Caco-2 (cell line): ENCODE data around the gene DCD. TPM values are rescaled to one million over a fixed set of nuclear protein-coding genes. Genes with fewer than 3 reads are reported as not detected.

ENCODE experiments used
- BruUV-seq: library from RNA; stranded (reverse); fragments of 400-500 nt; replicated peaks from 2 replicates; lab custom pipeline; 2021; lab: Mats Ljungman, UMichigan
- CTCF ChIA-PET: fragments of 300-600 bp; sonication (Branson Sonifier 250); formaldehyde crosslinking; loops from one replicate; lab custom pipeline; 2022; ENCODE audit warnings: antibody characterized with exemption; lab: Charles Lee
- POLR2A ChIA-PET: fragments of 300-600 bp; sonication (Branson Sonifier 250); formaldehyde crosslinking; loops from one replicate; lab custom pipeline; 2022; ENCODE audit warnings: antibody characterized with exemption; lab: Charles Lee
- DNase-seq, 2 experiments: peaks; one replicate each; pipeline versions ENCODE4 v3.0.0 to v3.0.0-alpha.2; 2020 to 2022
- H3K27me3 ChIP-seq: replicated peaks from 2 replicates; pipeline ENCODE4 v1.6.0; 2011; ENCODE audit warnings: low read length; ENCODE audit not compliant: control insufficient read depth, insufficient read depth
- H3K36me3 ChIP-seq: 2 replicates; pipeline ENCODE4 v1.5.1; 2011; ENCODE audit warnings: low read length; ENCODE audit not compliant: control insufficient read depth, insufficient read depth
- H3K4me1 ChIP-seq: fragments of 250-450 bp; sonication (Bioruptor Pico); 2 replicates; pipeline ENCODE4 v1.5.1; 2020; ENCODE audit warnings: mild to moderate bottlenecking
- H3K4me3 ChIP-seq: 2 replicates; pipeline ENCODE4 v1.5.1; 2011; ENCODE audit warnings: low read depth, mild to moderate bottlenecking, control low read depth, low read length
- H3K9me3 ChIP-seq: fragments of 250-450 bp; sonication (Bioruptor Pico); 2 replicates; pipeline ENCODE4 v1.5.1; 2020; ENCODE audit warnings: mild to moderate bottlenecking, moderate library complexity
- H3K27ac Mint-ChIP-seq: one replicate; pipeline ENCODE4 v1.8.0; 2022; ENCODE audit warnings: mixed read lengths; ENCODE audit not compliant: unreplicated experiment
- H3K27me3 Mint-ChIP-seq: one replicate; pipeline ENCODE4 v1.8.0; 2022; ENCODE audit warnings: mixed read lengths; ENCODE audit not compliant: insufficient read depth, unreplicated experiment
- H3K36me3 Mint-ChIP-seq: one replicate; pipeline ENCODE4 v1.8.0; 2022; ENCODE audit warnings: mild to moderate bottlenecking, mixed read lengths; ENCODE audit not compliant: insufficient read depth, unreplicated experiment
- H3K4me1 Mint-ChIP-seq: one replicate; pipeline ENCODE4 v1.8.0; 2022; ENCODE audit warnings: low read depth, mixed read lengths; ENCODE audit not compliant: unreplicated experiment
- H3K4me3 Mint-ChIP-seq: one replicate; pipeline ENCODE4 v1.8.0; 2022; ENCODE audit warnings: mild to moderate bottlenecking, moderate library complexity, mixed read lengths; ENCODE audit not compliant: unreplicated experiment
- H3K9me3 Mint-ChIP-seq: one replicate; pipeline ENCODE4 v1.8.0; 2022; ENCODE audit warnings: mixed read lengths; ENCODE audit not compliant: unreplicated experiment
- intact Hi-C: fragments of 100-400 bp; cut with micrococcal nuclease; formaldehyde crosslinking; loops from one replicate; pipeline ENCODE4 v1.10.0; 2022; ENCODE audit not compliant: unreplicated experiment
- total RNA-seq: library from RNA; stranded (reverse); gene quantifications from 2 replicates; pipeline ENCODE4 v1.2.3, GENCODE V29; 2022
- TF ChIP-seq, protein P1 (sequence below), 2 experiments: fragments of 200-600 bp in 1 of 2; IDR thresholded peaks; 1 replicate in 1 of 2; 2 replicates in 1 of 2; pipeline versions ENCODE4 v1.5.1 to v1.8.0; 2011 to 2022; ENCODE audit warnings: antibody characterized with exemption in 1 of 2, control low read depth in 1 of 2, inconsistent platforms in 1 of 2, low read depth in 1 of 2, low read length in 1 of 2, mild to moderate bottlenecking in 1 of 2, moderate library complexity in 1 of 2; ENCODE audit not compliant: insufficient read depth in 1 of 2, severe bottlenecking in 1 of 2, unreplicated experiment in 1 of 2

The DCD gene
- total RNA-seq, 1 experiment from 2014 or later: not detected

DNA sequence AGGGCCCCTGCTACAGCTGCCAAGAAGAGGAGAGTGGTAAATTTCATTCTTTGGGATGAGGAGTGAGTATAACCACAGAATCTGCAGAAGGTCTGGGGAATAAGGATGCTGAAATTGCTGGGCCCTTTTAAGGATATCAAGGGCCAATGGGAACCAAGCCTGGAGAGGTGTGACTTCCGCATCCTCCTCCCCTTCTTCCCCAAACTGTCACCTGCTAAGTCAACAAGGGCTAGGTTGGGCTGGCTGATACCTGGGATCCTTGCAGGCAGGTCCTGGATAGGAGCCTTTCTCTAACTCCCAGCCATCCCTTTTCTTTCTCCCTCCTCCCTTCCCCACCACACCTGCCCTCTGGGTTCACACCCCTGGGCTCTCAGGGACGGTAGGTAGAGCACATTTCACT is 13.4 kb downstream of the DCD start, which contains the start of gene LACRT:
TSS of gene LACRT (minus strand) at position 101 of the 400 bp plus-strand sequence. CDS start at position 47, 54 bp downstream.
- TF ChIP-seq, protein P1, sequence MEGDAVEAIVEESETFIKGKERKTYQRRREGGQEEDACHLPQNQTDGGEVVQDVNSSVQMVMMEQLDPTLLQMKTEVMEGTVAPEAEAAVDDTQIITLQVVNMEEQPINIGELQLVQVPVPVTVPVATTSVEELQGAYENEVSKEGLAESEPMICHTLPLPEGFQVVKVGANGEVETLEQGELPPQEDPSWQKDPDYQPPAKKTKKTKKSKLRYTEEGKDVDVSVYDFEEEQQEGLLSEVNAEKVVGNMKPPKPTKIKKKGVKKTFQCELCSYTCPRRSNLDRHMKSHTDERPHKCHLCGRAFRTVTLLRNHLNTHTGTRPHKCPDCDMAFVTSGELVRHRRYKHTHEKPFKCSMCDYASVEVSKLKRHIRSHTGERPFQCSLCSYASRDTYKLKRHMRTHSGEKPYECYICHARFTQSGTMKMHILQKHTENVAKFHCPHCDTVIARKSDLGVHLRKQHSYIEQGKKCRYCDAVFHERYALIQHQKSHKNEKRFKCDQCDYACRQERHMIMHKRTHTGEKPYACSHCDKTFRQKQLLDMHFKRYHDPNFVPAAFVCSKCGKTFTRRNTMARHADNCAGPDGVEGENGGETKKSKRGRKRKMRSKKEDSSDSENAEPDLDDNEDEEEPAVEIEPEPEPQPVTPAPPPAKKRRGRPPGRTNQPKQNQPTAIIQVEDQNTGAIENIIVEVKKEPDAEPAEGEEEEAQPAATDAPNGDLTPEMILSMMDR (IDR thresholded peaks at IDR 0.05; ENCODE audit: insufficient read depth in 1 of 2, low read depth in 1 of 2, low read length in 1 of 2, severe bottlenecking in 1 of 2, unreplicated experiment in 1 of 2): no peak
- CTCF ChIA-PET: no interaction called here
- no TSS peak for BruUV-seq
- Histone ChIP-seq H3K27me3 (peaks cover 1% of the 10 kb centered on the region; the same call in 1 of the 2 replicates), H3K9me3 (no peaks in the 10 kb centered on the region), H3K36me3 (no peaks in the 10 kb centered on the region), H3K4me3 (no peak within 1 kb of the TSS), H3K4me1 (no peaks in the 10 kb centered on the region)
- H3K4me3 Mint-ChIP-seq: no peak within 1 kb of the TSS
- no peaks in the 10 kb centered on the region for H3K9me3 Mint-ChIP-seq
- intact Hi-C loops: no loop called here
- H3K27me3 Mint-ChIP-seq: peaks cover 18% of the 10 kb centered on the region
- no peak within 1 kb of the TSS for H3K27ac Mint-ChIP-seq
- POLR2A ChIA-PET: no interaction called here
- H3K36me3 Mint-ChIP-seq: no peaks in the 10 kb centered on the region
- DNase-seq: no peak
- H3K4me1 Mint-ChIP-seq: no peaks in the 10 kb centered on the region

DNA sequence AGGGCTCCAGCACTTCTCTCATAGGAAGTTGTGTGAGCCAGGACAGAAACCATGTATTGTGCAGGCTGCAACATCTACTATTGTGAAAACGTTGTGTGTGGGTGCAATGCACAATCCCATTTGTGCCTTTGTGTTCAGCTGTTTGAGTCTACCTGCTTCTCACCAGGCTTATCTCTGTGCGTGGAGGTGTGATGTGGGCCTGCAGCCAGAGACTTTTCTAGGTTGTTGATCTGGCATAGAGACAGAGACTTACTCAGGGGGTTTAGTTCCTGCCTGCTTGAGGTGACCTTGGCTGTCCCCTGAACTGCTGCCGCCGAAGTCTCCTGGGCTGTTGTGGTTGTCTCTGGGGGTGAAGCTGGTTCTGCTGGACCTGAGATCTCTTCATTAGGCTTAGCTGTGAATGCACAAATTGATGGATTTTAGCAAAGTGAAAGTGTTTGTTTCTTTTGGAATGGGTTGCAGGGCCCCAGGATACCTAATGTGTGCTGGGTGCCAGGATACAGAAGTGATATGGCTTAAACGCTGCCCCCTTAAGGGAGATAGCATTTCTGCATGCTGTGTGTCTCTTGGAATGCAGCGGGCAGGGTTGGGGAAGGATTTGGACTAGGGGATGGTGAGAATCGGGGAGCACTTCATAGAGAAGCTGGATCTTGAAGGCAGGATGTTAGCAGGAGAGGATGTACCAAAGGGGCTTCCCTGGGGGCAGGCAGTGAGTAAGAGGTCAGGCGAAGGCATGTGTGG is 16.0 kb downstream of the DCD start:
- BruUV-seq: no TSS peak
- TF ChIP-seq, protein P1 (IDR thresholded peaks at IDR 0.05; ENCODE audit: insufficient read depth in 1 of 2, low read depth in 1 of 2, low read length in 1 of 2, severe bottlenecking in 1 of 2, unreplicated experiment in 1 of 2): no peak
- Mint-ChIP-seq H3K9me3 (peaks cover 9% of the 10 kb centered on the region), H3K4me1 (no peaks in the 10 kb centered on the region), H3K4me3 (no peak overlapping the region), H3K27ac (no peak overlapping the region), H3K36me3 (no peaks in the 10 kb centered on the region), H3K27me3 (peaks cover 18% of the 10 kb centered on the region)
- Histone ChIP-seq H3K9me3 (peaks cover 6% of the 10 kb centered on the region; the same call in 1 of the 2 replicates), H3K4me1 (no peaks in the 10 kb centered on the region), H3K36me3 (no peaks in the 10 kb centered on the region), H3K4me3 (no peak overlapping the region), H3K27me3 (peaks cover 1% of the 10 kb centered on the region; the same call in 1 of the 2 replicates)
- ChIA-PET CTCF (interaction anchor here (0.5 kb wide), 1 partner anchor 332 kb away, joined by 3 read pairs; no protein-coding TSS in a partner anchor), POLR2A (no interaction called here)
- intact Hi-C loops: no loop called here
- no peak for DNase-seq

DNA sequence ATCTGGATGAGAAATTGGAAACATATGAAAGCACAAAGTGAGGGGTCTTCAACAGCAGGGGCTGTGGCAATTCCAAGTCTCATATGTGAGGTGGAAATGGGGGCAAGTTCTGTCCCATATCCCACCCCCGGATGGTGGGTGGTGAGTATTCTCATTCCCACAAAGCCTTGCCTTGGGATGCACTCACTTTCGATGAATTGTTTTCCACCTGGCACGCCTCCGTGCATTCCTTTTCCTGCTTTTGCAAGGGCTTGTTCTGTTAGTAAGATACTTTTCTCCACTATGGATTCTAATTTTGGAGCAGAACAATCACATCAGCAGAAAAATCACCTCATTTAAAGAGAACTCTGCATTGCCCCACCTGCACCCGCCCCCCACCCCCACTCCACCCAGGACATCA is 16.6 kb downstream of the DCD start:
- Histone ChIP-seq H3K9me3 (peaks cover 6% of the 10 kb centered on the region; the same call in 1 of the 2 replicates), H3K27me3 (peaks cover 1% of the 10 kb centered on the region; the same call in 1 of the 2 replicates), H3K4me1 (no peaks in the 10 kb centered on the region), H3K36me3 (no peaks in the 10 kb centered on the region), H3K4me3 (no peak overlapping the region)
- DNase-seq: no peak
- peaks cover 13% of the 10 kb centered on the region for H3K9me3 Mint-ChIP-seq
- H3K27ac Mint-ChIP-seq: no peak overlapping the region
- peaks cover 18% of the 10 kb centered on the region for H3K27me3 Mint-ChIP-seq
- no peaks in the 10 kb centered on the region for H3K36me3 Mint-ChIP-seq
- no peak overlapping the region for H3K4me3 Mint-ChIP-seq
- no peaks in the 10 kb centered on the region for H3K4me1 Mint-ChIP-seq
- intact Hi-C loops: no loop called here
- BruUV-seq: no TSS peak
- TF ChIP-seq, protein P1 (IDR thresholded peaks at IDR 0.05; ENCODE audit: insufficient read depth in 1 of 2, low read depth in 1 of 2, low read length in 1 of 2, severe bottlenecking in 1 of 2, unreplicated experiment in 1 of 2): no peak
- CTCF ChIA-PET: no interaction called here
- POLR2A ChIA-PET: no interaction called here
